Adrenal gland (tissue), 5 donors: ENCODE data around the gene PLA2G12B.

Experiments used
- CTCF ChIP-seq, 6 experiments: fragments of 450-650 bp in 4 of 6; fragments of 200-600 bp in 2 of 6; sonication (generic) in 1 of 6; IDR thresholded peaks; 1 replicate in 5 of 6; 2 replicates in 1 of 6; pipeline versions ENCODE4 v1.5.1 to v1.8.0; 2016 to 2021; ENCODE audit warnings: antibody characterized with exemption in 6 of 6, mild to moderate bottlenecking in 2 of 6, moderate library complexity in 1 of 6
- POLR2A ChIP-seq, 2 donors: fragments of 450-650 bp; IDR thresholded peaks; one replicate each; pipeline ENCODE4 v1.6.1; 2017; ENCODE audit warnings: antibody characterized with exemption in 2 of 2, mild to moderate bottlenecking in 2 of 2, moderate library complexity in 1 of 2
- donor health status: DM: no; HTN: no; CAD: no.

DNA sequence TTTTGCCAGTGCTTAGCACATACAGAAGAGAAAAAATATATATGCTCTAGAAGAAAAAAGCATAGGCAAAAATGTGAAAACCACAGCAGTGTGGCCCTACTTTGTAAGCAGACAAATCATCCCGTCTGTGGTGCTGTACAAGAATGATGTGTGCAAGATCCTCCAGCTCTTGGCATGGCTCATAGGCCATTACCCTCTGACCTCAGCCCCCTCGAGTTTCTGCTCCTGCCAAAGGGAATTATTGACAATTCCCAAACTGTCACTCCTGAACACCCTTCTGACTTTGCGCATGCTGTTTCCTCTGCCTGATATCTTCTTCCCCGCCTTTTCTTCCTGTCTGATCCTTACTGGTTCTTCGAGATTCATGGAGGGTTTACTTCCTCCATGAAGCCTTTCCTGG is 27.1 kb downstream of the PLA2G12B start:
- TF ChIP-seq CTCF (IDR thresholded peaks at IDR 0.05) (no peak), POLR2A (IDR thresholded peaks at IDR 0.05) (no peak)
